MG63 (cell line): ENCODE results near the gene MYH7. TPM values are rescaled to one million over a fixed set of nuclear protein-coding genes. Genes with fewer than 3 reads are reported as not detected.
"Not testable (repeated sequence)": the region's sequence is repeated elsewhere in the genome, so short reads cannot be mapped to it uniquely, and the experiment has no call there.

Experiments used
- DNase-seq: peaks from one replicate; pipeline ENCODE4 v3.0.0-alpha.2; 2020
- H3K27me3 ChIP-seq: fragments of 250-450 bp; sonication (Bioruptor Pico); 2 replicates; pipeline ENCODE4 v1.5.1; 2020; ENCODE audit warnings: mild to moderate bottlenecking, moderate library complexity
- H3K36me3 ChIP-seq: fragments of 250-450 bp; sonication (Bioruptor Pico); 2 replicates; pipeline ENCODE4 v1.5.1; 2020; ENCODE audit warnings: mild to moderate bottlenecking, moderate library complexity
- H3K4me3 ChIP-seq: fragments of 250-450 bp; sonication (Bioruptor Pico); 2 replicates; pipeline ENCODE4 v1.5.1; 2020; ENCODE audit warnings: mild to moderate bottlenecking, moderate library complexity
- H3K9me3 ChIP-seq: fragments of 250-450 bp; sonication (Bioruptor Pico); 2 replicates; pipeline ENCODE4 v1.5.1; 2020; ENCODE audit warnings: mild to moderate bottlenecking, moderate library complexity
- total RNA-seq: library from RNA; depleted of rRNA; stranded (reverse); fragments of >200 nt; shearing (Covaris generic); gene quantifications from 2 replicates; pipeline ENCODE4 v1.2.3, GENCODE V29; 2014; ENCODE audit warnings: low replicate concordance

MYH7 gene
- total RNA-seq, 1 experiment from 2014 or later = not detected

DNA sequence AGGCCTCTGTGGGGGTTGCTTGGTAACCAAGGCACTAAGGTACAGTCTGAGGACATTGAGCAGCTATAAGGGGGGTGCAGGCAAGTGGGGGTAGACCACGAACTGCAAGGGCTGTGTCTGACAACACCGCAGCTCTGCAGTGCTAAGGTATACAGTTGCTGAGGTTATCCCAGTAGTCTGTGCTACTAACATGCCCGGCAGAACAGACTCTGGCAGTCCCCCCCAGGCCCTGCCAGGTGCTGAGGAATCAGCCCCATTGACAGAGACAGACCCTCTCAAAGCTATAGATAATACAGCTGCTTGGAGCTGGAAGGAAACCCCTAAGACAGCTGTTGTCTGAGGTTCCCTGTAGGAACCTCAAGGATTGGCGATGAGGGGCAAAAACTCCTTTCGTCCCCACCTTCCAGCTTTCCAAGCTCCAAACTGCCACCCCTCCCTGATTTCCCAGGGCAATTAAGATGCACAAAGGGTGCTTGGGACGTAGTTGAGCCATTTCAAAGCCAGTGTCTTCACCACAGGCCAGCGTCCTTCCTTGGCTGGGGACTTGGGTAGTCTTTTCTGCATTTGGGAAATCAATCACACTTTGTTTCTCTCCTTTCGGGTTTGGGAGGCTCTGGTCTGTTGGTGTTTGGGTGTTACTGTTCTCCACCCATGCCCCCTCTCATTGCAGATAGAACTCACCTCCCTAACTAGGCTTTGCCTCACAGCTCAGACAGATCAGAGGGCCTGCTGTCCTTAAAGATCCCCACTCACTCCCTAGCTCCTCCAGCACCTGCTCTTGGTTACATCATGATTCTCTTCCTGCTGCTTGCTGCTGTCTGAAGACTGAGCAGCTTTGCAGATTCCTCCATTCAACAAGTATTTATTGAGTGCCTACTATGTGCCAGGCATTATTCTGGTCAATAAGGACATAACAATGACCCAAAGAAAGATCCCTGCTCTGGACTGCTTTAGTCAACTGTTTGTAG, 2.0 kb upstream of the MYH7 start:
- no peak for DNase-seq
- Histone ChIP-seq H3K4me3 (no peak overlapping the region), H3K27me3 (no peaks in the 10 kb centered on the region), H3K36me3 (no peaks in the 10 kb centered on the region), H3K9me3 (no peaks in the 10 kb centered on the region)

DNA sequence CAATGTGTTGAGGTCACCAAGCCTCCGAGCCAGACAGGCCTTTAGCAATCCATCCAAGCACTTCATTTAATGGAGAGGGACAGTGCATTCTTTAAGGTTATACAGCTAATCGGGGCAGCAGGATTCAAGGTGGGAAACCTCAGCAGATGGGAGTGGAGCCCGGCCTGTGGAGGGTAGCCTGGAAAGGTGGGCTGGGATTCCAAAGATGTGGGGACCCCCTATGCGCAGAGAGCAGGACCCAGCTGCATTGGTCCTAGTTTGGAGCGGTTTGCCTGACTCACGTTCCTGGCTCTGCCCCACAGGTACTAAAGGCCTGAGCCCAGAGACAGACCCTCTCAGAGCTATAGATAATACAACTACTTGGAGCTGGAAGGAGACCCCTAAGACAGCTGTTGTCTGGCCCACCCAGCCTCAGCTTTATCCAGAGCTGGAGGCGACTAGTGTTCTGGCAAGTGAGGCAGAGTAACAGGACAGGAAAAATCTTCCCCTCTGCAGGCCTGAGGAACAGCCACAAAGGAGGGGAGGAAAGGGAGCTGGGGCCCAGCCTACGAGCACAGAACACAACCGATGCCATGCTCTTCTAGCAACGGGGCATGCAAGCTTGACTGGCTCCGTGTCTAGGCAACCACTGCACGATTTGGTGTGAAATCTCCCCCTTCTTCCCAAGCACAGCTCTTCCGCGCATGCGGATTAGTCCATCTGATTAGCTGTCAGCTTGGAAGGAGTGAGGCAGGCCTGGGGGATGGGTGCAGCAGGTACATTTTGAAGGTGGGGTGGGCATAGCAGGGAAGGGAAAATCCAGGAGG, 1.1 kb upstream of the MYH7 start:
- no peak for DNase-seq
- H3K9me3 ChIP-seq = no peaks in the 10 kb centered on the region
- no peak overlapping the region for H3K4me3 ChIP-seq
- no peaks in the 10 kb centered on the region for H3K27me3 ChIP-seq
- H3K36me3 ChIP-seq = no peaks in the 10 kb centered on the region

- Histone ChIP-seq H3K9me3 (no peaks in the 10 kb centered on the region), H3K4me3 (no peak overlapping the region), H3K36me3 (no peaks in the 10 kb centered on the region), H3K27me3 (no peaks in the 10 kb centered on the region)
- DNase-seq = no peak
Observed at GRCh38 chr14:23434488-23435222, 805 bp downstream of the MYH7 start.

DNA sequence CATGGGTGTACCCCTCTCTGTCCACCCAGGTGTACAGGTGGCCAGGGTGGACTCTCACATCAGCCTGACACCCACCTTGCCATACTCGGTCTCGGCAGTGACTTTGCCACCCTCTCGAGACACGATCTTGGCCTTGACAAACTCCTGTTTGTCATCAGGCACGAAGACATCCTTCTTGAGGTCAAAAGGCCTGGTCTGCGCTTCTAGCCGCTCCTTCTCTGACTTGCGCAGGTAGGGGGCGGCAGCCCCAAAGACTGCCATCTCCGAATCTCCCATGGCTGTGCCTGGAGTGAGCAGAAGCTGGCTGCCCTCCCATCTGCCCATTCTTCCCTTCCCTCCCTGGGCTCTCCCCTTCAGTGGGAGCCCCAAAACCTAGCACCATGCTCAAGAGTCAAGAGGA, 2.0 kb downstream of the MYH7 start:
- Histone ChIP-seq H3K4me3 (no peak overlapping the region), H3K36me3 (no peaks in the 10 kb centered on the region), H3K9me3 (no peaks in the 10 kb centered on the region), H3K27me3 (no peaks in the 10 kb centered on the region)
- no peak for DNase-seq

DNA sequence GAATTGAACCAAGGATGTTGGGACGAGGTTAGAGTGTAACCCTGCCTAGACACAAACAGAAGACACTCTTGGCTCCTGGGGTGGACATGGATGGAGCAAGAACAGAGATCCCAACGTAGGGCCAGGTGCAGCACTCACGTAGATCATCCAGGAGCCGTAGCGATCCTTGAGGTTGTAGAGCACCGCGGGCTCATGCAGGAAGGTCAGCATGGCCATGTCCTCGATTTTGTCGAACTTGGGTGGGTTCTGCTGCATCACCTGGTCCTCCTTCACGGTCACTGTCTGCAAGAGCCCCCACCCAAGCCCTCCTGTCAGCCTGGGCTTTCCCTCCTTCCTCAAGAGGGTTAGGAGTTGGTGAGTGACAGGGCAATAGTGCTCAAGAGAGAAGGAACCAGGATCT, 2.5 kb downstream of the MYH7 start:
- Histone ChIP-seq H3K4me3 (no peak overlapping the region), H3K36me3 (no peaks in the 10 kb centered on the region), H3K9me3 (no peaks in the 10 kb centered on the region), H3K27me3 (no peaks in the 10 kb centered on the region)
- DNase-seq = no peak

DNA sequence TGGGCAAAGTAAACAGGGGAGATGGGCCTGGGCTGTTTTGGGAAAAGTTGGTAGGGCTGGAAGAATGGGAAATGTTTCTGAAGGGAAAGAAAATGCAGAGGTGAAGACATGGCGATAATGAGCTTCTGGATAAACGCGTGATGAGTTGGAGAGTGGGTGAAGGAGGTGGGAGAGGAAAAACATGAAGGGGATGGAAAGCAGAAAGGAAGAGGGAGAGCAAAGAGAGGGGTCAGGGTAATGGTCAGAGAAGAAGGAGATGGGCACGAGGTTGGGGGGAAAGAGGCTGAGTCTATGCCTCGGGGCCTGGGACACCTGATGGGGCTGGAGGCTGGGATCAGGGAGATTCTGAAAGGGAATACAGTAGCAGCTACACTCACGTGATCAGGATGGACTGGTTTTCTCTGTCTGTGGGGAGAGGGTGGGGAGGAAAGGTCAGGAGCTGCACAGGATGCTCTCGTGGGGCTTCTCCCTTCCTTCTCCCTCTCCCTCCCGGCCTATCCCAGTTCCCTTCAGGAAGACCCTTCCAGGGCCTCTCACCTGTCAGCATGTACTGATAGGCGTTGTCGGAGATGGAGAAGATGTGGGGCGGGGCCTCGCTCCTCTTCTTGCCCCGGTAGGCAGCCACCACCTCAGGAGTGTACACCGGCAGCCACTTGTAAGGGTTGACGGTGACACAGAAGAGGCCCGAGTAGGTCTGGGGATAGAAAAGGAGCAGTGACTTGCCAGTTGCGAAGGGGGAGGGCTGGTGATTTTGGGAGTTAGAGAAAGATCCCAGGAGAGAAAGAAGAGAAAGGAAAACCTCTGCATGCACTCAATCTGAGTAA, 3.1 kb downstream of the MYH7 start:
- no peaks in the 10 kb centered on the region for H3K9me3 ChIP-seq
- H3K4me3 ChIP-seq = no peak overlapping the region
- no peaks in the 10 kb centered on the region for H3K36me3 ChIP-seq
- DNase-seq = no peak
- no peaks in the 10 kb centered on the region for H3K27me3 ChIP-seq

GRCh38 chr14:23431486-23431885, 4.0 kb downstream of the MYH7 start:
- Histone ChIP-seq H3K27me3 (no peaks in the 10 kb centered on the region), H3K4me3 (no peak overlapping the region), H3K36me3 (no peaks in the 10 kb centered on the region), H3K9me3 (no peaks in the 10 kb centered on the region)
- no peak for DNase-seq

- DNase-seq = peak; percentile 12
- H3K36me3 ChIP-seq = no peaks in the 10 kb centered on the region
Observed at GRCh38 chr14:23430723-23431085, 4.8 kb downstream of the MYH7 start.

GRCh38 chr14:23430016-23430722, 5.3 kb downstream of the MYH7 start:
- no peaks in the 10 kb centered on the region for H3K36me3 ChIP-seq
- no peak overlapping the region for H3K4me3 ChIP-seq
- no peak for DNase-seq
- H3K27me3 ChIP-seq = no peaks in the 10 kb centered on the region
- H3K9me3 ChIP-seq = no peaks in the 10 kb centered on the region

More at GRCh38 chr14:23430723-23431085, 4.8 kb downstream of the MYH7 start:
- Histone ChIP-seq H3K9me3 (no peaks in the 10 kb centered on the region), H3K4me3 (no peak overlapping the region), H3K27me3 (no peaks in the 10 kb centered on the region)

GRCh38 chr14:23428686-23429495, 6.6 kb downstream of the MYH7 start:
- no peak overlapping the region for H3K4me3 ChIP-seq
- no peaks in the 10 kb centered on the region for H3K9me3 ChIP-seq
- no peaks in the 10 kb centered on the region for H3K27me3 ChIP-seq
- no peak for DNase-seq
- H3K36me3 ChIP-seq = no peaks in the 10 kb centered on the region

DNA sequence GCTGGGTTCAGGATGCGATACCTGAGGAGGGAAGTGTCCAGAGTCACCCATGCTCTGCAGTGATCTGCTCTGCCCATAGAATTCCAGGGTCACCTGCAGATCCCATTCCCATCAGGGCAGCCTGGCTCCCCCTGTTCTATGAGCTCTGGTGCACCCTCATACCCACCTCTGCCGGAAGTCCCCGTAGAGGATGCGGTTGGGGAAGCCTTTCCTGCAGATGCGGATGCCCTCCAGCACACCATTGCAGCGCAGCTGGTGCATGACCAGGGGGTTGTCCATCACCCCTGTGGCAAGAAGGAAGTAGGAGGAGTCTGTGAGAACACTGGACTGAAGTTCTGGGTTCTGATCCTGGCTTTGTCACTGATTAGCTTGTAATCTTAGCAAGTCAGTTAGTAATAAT, 9.7 kb downstream of the MYH7 start:
- H3K9me3 ChIP-seq, H3K4me3 ChIP-seq, DNase-seq, H3K27me3 ChIP-seq, H3K36me3 ChIP-seq: not testable (repeated sequence)

GRCh38 chr14:23425169-23425568, 10.3 kb downstream of the MYH7 start:
- H3K27me3 ChIP-seq = no peaks in the 10 kb centered on the region

DNA sequence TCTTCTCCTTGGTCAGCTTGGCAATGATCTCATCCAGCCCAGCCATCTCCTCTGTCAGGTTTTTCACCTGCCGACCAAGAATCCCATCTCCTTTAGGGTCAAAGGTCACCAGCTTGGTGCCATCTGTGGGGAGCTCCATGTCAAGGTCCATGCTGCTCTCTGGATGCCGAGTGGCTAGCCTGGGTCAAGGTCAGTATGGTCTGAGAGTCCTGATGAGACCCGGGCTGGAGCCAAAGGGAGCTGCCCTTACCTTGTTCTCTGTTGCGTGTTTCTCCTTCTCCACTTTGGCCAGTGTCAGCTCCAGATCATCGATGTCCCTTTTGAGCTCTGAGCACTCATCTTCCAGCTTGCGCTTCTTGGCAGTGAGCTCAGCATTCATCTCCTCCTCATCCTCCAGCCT, 11.8 kb downstream of the MYH7 start:
- H3K9me3 ChIP-seq = no peaks in the 10 kb centered on the region
- no peak for DNase-seq
- H3K4me3 ChIP-seq = no peak overlapping the region
- H3K36me3 ChIP-seq = no peaks in the 10 kb centered on the region
- H3K27me3 ChIP-seq = no peaks in the 10 kb centered on the region

More at GRCh38 chr14:23425169-23425568, 10.3 kb downstream of the MYH7 start:
- Histone ChIP-seq H3K9me3 (no peaks in the 10 kb centered on the region), H3K4me3 (no peak overlapping the region), H3K36me3 (no peaks in the 10 kb centered on the region)
- DNase-seq = no peak

DNA sequence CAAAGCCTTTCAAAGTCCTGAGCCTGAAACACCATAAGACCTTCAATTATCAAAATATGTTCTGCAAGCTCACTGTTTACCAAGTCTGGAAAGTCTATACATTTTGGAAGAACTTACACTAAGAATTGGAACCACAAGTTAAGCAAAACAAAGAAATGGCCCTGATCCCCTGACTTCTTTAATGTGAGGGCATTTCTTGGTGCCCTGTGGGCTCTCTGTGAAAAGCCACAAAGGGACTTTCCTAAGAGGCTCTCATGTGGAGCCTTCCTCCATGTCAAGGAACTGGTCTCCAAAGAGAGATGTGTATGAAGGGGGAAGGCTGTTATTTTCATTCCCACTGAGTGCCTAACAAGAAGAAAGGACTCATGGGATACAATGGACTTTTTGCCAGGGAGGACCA, 13.9 kb downstream of the MYH7 start:
- DNase-seq = no peak
- Histone ChIP-seq H3K27me3 (no peaks in the 10 kb centered on the region), H3K4me3 (no peak overlapping the region), H3K36me3 (no peaks in the 10 kb centered on the region), H3K9me3 (no peaks in the 10 kb centered on the region)

DNA sequence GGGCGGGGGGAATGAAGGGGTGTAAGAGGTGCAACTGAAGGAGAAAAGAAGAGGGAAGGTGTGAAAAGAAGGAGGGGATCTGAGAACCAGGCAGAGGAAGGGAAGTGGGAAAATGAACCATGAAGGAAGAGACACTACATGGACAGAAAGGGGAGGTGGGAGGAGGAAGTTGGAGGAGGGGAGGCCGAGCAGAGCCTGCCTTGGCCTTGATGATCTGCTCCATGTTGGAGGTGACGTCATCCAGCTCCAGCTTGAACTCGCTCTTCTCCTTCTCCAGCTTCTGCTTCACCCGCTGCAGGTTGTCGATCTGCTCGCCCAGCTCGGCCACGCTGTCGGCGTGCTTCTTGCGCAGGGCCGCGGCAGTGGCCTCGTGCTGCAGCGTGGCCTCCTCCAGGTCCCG, 15.8 kb downstream of the MYH7 start:
- H3K4me3 ChIP-seq, H3K9me3 ChIP-seq, H3K36me3 ChIP-seq, H3K27me3 ChIP-seq, DNase-seq: not testable (repeated sequence)
